Measurements from ENCODE around the gene SLC38A11.

The SLC38A11 gene

GRCh38 chr2:164849506-164849905 is 105.8 kb downstream of the SLC38A11 start:
- TF ChIP-seq, protein P1, sequence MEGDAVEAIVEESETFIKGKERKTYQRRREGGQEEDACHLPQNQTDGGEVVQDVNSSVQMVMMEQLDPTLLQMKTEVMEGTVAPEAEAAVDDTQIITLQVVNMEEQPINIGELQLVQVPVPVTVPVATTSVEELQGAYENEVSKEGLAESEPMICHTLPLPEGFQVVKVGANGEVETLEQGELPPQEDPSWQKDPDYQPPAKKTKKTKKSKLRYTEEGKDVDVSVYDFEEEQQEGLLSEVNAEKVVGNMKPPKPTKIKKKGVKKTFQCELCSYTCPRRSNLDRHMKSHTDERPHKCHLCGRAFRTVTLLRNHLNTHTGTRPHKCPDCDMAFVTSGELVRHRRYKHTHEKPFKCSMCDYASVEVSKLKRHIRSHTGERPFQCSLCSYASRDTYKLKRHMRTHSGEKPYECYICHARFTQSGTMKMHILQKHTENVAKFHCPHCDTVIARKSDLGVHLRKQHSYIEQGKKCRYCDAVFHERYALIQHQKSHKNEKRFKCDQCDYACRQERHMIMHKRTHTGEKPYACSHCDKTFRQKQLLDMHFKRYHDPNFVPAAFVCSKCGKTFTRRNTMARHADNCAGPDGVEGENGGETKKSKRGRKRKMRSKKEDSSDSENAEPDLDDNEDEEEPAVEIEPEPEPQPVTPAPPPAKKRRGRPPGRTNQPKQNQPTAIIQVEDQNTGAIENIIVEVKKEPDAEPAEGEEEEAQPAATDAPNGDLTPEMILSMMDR (IDR thresholded peaks at IDR 0.05; ENCODE audit: low read depth, low read length, missing control alignments): no peak
- DNase-seq (ENCODE audit: extremely low read depth, low read depth): no peak
- no peak overlapping the region for H3K4me3 ChIP-seq (replicated peaks; ENCODE audit: low read depth, low read length)

GRCh38 chr2:164847981-164848741 is 107.2 kb downstream of the SLC38A11 start:
- TF ChIP-seq, protein P1 (IDR thresholded peaks at IDR 0.05; ENCODE audit: low read depth, low read length, missing control alignments): no peak
- peak; percentile 83 for DNase-seq (ENCODE audit: extremely low read depth, low read depth)
- no peak overlapping the region for H3K4me3 ChIP-seq (replicated peaks; ENCODE audit: low read depth, low read length)

DNA sequence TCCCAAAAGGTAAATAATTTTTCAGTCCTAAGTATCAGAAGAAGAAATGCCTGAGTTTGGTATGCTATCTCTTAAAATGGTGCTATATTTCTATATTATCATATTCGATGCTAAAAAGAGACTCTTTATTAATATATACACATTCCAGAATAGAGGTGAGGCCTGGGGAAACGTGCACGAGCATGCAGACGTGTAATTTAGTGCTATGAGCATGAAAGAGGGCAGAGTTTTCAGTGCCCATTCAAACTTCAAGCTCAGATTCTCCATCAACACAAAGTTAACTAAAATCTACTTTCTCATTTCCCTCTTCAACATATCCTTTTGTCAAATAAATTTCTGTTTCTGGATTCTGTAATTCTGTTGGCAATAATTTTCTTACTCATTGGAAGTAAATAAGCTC is 108.0 kb downstream of the SLC38A11 start:
- TF ChIP-seq, protein P1 (IDR thresholded peaks at IDR 0.05; ENCODE audit: low read depth, low read length, missing control alignments): no peak
- DNase-seq (ENCODE audit: extremely low read depth, low read depth): no peak

DNA sequence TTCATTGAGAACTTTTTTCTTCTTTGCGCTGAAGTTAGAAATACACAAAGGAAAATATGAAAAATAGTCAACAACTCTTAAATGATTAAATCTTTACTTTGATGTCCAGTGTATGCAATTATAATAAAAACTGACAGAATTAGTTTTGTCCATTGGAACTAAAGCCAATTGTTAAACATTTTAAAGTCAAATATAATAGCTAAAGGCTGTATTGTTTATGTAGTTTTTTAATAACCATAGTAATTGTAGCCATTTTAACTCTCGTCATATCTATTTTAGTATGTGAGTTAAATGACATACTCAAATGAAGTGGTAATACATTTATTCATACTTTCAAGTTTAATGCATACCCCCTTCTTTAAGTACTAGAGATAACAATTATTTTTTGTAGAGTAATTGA is 109.0 kb downstream of the SLC38A11 start:
- no peak for DNase-seq (ENCODE audit: extremely low read depth, low read depth)
- no peak overlapping the region for H3K4me3 ChIP-seq (replicated peaks; ENCODE audit: low read depth, low read length)
- TF ChIP-seq, protein P1 (IDR thresholded peaks at IDR 0.05; ENCODE audit: low read depth, low read length, missing control alignments): no peak

More for the DNA sequence above, 108.0 kb downstream of the SLC38A11 start:
- H3K4me3 ChIP-seq (replicated peaks; ENCODE audit: low read depth, low read length): no peak overlapping the region
